ENCODE measurements around the gene PDE3B.

Gene PDE3B

DNA sequence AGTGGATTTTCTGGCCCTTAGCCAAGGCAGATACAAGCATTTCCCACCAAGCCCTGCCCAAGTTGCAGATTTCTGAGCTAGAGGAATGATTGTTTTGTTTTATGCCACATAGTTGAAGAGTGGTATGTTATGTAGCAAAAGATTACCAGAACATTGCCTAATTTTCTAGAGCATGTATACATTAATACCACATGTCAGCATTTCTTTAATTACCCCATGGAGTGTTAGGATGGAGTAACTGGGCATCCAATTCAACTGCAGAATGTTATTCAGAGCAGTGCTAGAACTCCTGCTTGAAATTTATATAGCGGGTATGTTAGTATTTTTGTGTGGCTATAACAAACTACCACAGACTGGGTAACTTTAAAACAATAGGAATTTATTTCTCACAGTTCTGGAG, 272.8 kb downstream of the PDE3B start:
- H3K4me3 ChIP-seq (replicated peaks; ENCODE audit: insufficient read depth, low read length) = no peak overlapping the region
- no peak for DNase-seq (ENCODE audit: low read depth in 1 of 2, low spot score in 1 of 2)
- H3K27ac ChIP-seq (replicated peaks) = no peak overlapping the region
- TF ChIP-seq GABPA (IDR thresholded peaks at IDR 0.05; ENCODE audit: low read depth) (no peak), POLR2AphosphoS5 (IDR thresholded peaks at IDR 0.05; ENCODE audit: low read depth) (no peak), CTCF (IDR thresholded peaks at IDR 0.05; ENCODE audit: insufficient read depth, low read length) (no peak), SPI1 (IDR thresholded peaks at IDR 0.05; ENCODE audit: borderline replicate concordance, low read depth) (no peak)
- TF ChIP-seq, protein P1, sequence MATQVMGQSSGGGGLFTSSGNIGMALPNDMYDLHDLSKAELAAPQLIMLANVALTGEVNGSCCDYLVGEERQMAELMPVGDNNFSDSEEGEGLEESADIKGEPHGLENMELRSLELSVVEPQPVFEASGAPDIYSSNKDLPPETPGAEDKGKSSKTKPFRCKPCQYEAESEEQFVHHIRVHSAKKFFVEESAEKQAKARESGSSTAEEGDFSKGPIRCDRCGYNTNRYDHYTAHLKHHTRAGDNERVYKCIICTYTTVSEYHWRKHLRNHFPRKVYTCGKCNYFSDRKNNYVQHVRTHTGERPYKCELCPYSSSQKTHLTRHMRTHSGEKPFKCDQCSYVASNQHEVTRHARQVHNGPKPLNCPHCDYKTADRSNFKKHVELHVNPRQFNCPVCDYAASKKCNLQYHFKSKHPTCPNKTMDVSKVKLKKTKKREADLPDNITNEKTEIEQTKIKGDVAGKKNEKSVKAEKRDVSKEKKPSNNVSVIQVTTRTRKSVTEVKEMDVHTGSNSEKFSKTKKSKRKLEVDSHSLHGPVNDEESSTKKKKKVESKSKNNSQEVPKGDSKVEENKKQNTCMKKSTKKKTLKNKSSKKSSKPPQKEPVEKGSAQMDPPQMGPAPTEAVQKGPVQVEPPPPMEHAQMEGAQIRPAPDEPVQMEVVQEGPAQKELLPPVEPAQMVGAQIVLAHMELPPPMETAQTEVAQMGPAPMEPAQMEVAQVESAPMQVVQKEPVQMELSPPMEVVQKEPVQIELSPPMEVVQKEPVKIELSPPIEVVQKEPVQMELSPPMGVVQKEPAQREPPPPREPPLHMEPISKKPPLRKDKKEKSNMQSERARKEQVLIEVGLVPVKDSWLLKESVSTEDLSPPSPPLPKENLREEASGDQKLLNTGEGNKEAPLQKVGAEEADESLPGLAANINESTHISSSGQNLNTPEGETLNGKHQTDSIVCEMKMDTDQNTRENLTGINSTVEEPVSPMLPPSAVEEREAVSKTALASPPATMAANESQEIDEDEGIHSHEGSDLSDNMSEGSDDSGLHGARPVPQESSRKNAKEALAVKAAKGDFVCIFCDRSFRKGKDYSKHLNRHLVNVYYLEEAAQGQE (IDR thresholded peaks at IDR 0.05; ENCODE audit: insufficient replicate concordance, low read depth) = no peak
- no peaks in the 10 kb centered on the region for H3K27me3 ChIP-seq (ENCODE audit: insufficient read depth, poor library complexity, severe bottlenecking)

All from HL-60 (cell line).